Astrocyte (in vitro differentiated cells and primary cell): ENCODE data around the gene PTPRD. TPM values are rescaled to one million over a fixed set of nuclear protein-coding genes. Genes with fewer than 3 reads are reported as not detected.

Experiments
- DNase-seq: peaks from one replicate; pipeline ENCODE4 v3.0.0-alpha.2; 2010; ENCODE audit warnings: low read depth
- FAIRE-seq: peaks from 2 replicates; lab custom pipeline; 2011; peaks lifted over from hg19 to GRCh38; lab: Jason Lieb, UNC
- H2AFZ ChIP-seq: 2 replicates; pipeline ENCODE4 v1.6.0; 2012; ENCODE audit warnings: low read depth, low read length, inconsistent platforms
- H3K27ac ChIP-seq: 2 replicates; pipeline ENCODE4 v1.5.1; 2011; ENCODE audit warnings: low read depth, low read length, inconsistent platforms
- H3K27me3 ChIP-seq: 2 replicates; pipeline ENCODE4 v1.6.0; 2011; ENCODE audit warnings: low read length, inconsistent platforms; ENCODE audit not compliant: insufficient read depth
- H3K36me3 ChIP-seq: 2 replicates; pipeline ENCODE4 v1.5.1; 2011; ENCODE audit warnings: low read length, inconsistent platforms; ENCODE audit not compliant: insufficient read depth
- H3K4me1 ChIP-seq: 2 replicates; pipeline ENCODE4 v1.5.1; 2011; ENCODE audit warnings: low read length, inconsistent platforms; ENCODE audit not compliant: insufficient read depth
- H3K4me2 ChIP-seq: 2 replicates; pipeline ENCODE4 v1.6.0; 2012; ENCODE audit warnings: low read length, inconsistent platforms
- H3K4me3 ChIP-seq: 2 replicates; pipeline ENCODE4 v1.5.1; 2011; ENCODE audit warnings: low read depth, mild to moderate bottlenecking, low read length, inconsistent platforms; ENCODE audit not compliant: insufficient read depth
- H3K79me2 ChIP-seq: 2 replicates; pipeline ENCODE4 v1.6.0; 2012; ENCODE audit warnings: mild to moderate bottlenecking, low read length, inconsistent platforms; ENCODE audit not compliant: insufficient read depth
- H3K9ac ChIP-seq: 2 replicates; pipeline ENCODE4 v1.6.0; 2012; ENCODE audit warnings: mild to moderate bottlenecking, low read length, inconsistent platforms
- H3K9me3 ChIP-seq: 2 replicates; pipeline ENCODE4 v1.5.1; 2012; ENCODE audit warnings: low read depth, mild to moderate bottlenecking, low read length, inconsistent platforms; ENCODE audit not compliant: insufficient read depth
- H4K20me1 ChIP-seq: 2 replicates; pipeline ENCODE4 v1.6.0; 2012; ENCODE audit warnings: low read length, inconsistent platforms; ENCODE audit not compliant: insufficient read depth
- H3K27ac Mint-ChIP-seq: one replicate; pipeline ENCODE4 v1.8.0; 2021; ENCODE audit warnings: mild to moderate bottlenecking, mixed read lengths; ENCODE audit not compliant: unreplicated experiment
- H3K27me3 Mint-ChIP-seq: one replicate; pipeline ENCODE4 v1.8.0; 2021; ENCODE audit warnings: low read depth, mixed read lengths; ENCODE audit not compliant: unreplicated experiment
- H3K36me3 Mint-ChIP-seq: one replicate; pipeline ENCODE4 v1.8.0; 2021; ENCODE audit warnings: low read depth, mixed read lengths; ENCODE audit not compliant: unreplicated experiment
- H3K4me1 Mint-ChIP-seq: one replicate; pipeline ENCODE4 v1.8.0; 2021; ENCODE audit warnings: low read depth, mixed read lengths; ENCODE audit not compliant: unreplicated experiment
- H3K4me3 Mint-ChIP-seq: one replicate; pipeline ENCODE4 v1.8.0; 2021; ENCODE audit warnings: mild to moderate bottlenecking, moderate library complexity, mixed read lengths; ENCODE audit not compliant: unreplicated experiment
- H3K9me3 Mint-ChIP-seq: one replicate; pipeline ENCODE4 v1.8.0; 2021; ENCODE audit warnings: mild to moderate bottlenecking, mixed read lengths; ENCODE audit not compliant: unreplicated experiment
- EZH2 ChIP-seq: IDR thresholded peaks from 2 replicates; pipeline ENCODE4 v1.6.1; 2012; ENCODE audit warnings: mild to moderate bottlenecking, low read length, inconsistent platforms; ENCODE audit not compliant: insufficient read depth
- total RNA-seq: library from RNA; stranded (reverse); gene quantifications from 2 replicates; pipeline ENCODE4 v1.2.1, GENCODE V29; 2021
- TF ChIP-seq, protein P1 (sequence below): IDR thresholded peaks from 2 replicates; pipeline ENCODE4 v1.5.1; 2011; ENCODE audit warnings: low read depth, mild to moderate bottlenecking, inconsistent platforms, low read length, moderate library complexity; ENCODE audit not compliant: insufficient read depth

Gene PTPRD
- total RNA-seq, 1 donor from 2014 or later: 88.1 TPM

DNA sequence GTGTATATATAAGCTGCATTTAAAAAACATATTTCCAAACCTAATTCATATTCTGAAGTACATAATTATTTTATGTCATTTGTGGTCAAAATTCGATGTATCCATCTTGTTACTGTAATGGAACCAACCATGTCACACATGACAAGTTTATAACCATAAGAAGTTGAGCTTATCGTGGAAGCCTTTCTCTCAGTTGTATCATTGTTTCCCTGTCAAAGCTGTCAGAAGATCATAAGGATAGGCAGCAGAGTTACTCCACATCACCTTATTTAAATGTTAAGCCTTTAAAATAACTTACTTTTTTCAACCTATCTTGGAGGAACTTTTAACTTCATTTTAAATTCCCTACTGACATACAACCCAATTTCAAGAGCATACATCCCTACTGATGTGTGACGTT is 841.5 kb downstream of the PTPRD start:
- no peak overlapping the region for H3K27ac Mint-ChIP-seq
- DNase-seq (no peak), FAIRE-seq (no peak)
- Histone ChIP-seq H3K9ac (no peak overlapping the region), H3K4me2 (no peak overlapping the region), H3K9me3 (no peaks in the 10 kb centered on the region), H3K36me3 (no peaks in the 10 kb centered on the region), H2AFZ (no peak overlapping the region), H3K27me3 (no peaks in the 10 kb centered on the region), H3K79me2 (no peaks in the 10 kb centered on the region), H3K4me1 (no peaks in the 10 kb centered on the region), H4K20me1 (no peaks in the 10 kb centered on the region), H3K4me3 (no peak overlapping the region), H3K27ac (no peak overlapping the region)
- H3K36me3 Mint-ChIP-seq: no peaks in the 10 kb centered on the region
- H3K9me3 Mint-ChIP-seq: no peaks in the 10 kb centered on the region
- TF ChIP-seq, protein P1, sequence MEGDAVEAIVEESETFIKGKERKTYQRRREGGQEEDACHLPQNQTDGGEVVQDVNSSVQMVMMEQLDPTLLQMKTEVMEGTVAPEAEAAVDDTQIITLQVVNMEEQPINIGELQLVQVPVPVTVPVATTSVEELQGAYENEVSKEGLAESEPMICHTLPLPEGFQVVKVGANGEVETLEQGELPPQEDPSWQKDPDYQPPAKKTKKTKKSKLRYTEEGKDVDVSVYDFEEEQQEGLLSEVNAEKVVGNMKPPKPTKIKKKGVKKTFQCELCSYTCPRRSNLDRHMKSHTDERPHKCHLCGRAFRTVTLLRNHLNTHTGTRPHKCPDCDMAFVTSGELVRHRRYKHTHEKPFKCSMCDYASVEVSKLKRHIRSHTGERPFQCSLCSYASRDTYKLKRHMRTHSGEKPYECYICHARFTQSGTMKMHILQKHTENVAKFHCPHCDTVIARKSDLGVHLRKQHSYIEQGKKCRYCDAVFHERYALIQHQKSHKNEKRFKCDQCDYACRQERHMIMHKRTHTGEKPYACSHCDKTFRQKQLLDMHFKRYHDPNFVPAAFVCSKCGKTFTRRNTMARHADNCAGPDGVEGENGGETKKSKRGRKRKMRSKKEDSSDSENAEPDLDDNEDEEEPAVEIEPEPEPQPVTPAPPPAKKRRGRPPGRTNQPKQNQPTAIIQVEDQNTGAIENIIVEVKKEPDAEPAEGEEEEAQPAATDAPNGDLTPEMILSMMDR: no peak
- no peak for TF ChIP-seq EZH2
- no peak overlapping the region for H3K4me3 Mint-ChIP-seq
- H3K4me1 Mint-ChIP-seq: no peaks in the 10 kb centered on the region
- H3K27me3 Mint-ChIP-seq: no peaks in the 10 kb centered on the region

GRCh38 chr9:9764821-9765220 is 848.0 kb downstream of the PTPRD start:
- Histone ChIP-seq H3K4me3 (no peak overlapping the region), H3K4me2 (no peak overlapping the region), H4K20me1 (no peaks in the 10 kb centered on the region), H3K9ac (no peak overlapping the region), H3K27ac (no peak overlapping the region), H3K9me3 (no peaks in the 10 kb centered on the region), H3K27me3 (no peaks in the 10 kb centered on the region), H3K79me2 (no peaks in the 10 kb centered on the region), H2AFZ (no peak overlapping the region), H3K4me1 (no peaks in the 10 kb centered on the region), H3K36me3 (no peaks in the 10 kb centered on the region)
- FAIRE-seq (no peak), DNase-seq (peak; percentile 3)
- TF ChIP-seq EZH2: no peak
- TF ChIP-seq, protein P1: no peak
- Mint-ChIP-seq H3K36me3 (no peaks in the 10 kb centered on the region), H3K4me3 (no peak overlapping the region), H3K9me3 (peaks cover 3% of the 10 kb centered on the region), H3K4me1 (no peaks in the 10 kb centered on the region), H3K27ac (no peak overlapping the region), H3K27me3 (no peaks in the 10 kb centered on the region)

- FAIRE-seq (no peak), DNase-seq (peak; percentile 2)
- Histone ChIP-seq H3K36me3 (no peaks in the 10 kb centered on the region), H3K9ac (no peak overlapping the region), H3K27ac (no peak overlapping the region), H3K4me2 (no peak overlapping the region), H4K20me1 (no peaks in the 10 kb centered on the region), H2AFZ (no peak overlapping the region), H3K4me1 (no peaks in the 10 kb centered on the region), H3K9me3 (no peaks in the 10 kb centered on the region), H3K79me2 (no peaks in the 10 kb centered on the region), H3K27me3 (no peaks in the 10 kb centered on the region), H3K4me3 (no peak overlapping the region)
- H3K9me3 Mint-ChIP-seq: no peaks in the 10 kb centered on the region
- H3K4me3 Mint-ChIP-seq: no peak overlapping the region
- no peaks in the 10 kb centered on the region for H3K27me3 Mint-ChIP-seq
- no peaks in the 10 kb centered on the region for H3K4me1 Mint-ChIP-seq
- no peak overlapping the region for H3K27ac Mint-ChIP-seq
- TF ChIP-seq EZH2: no peak
- TF ChIP-seq, protein P1: no peak
- H3K36me3 Mint-ChIP-seq: no peaks in the 10 kb centered on the region
Observed at GRCh38 chr9:9754186-9754585, 858.6 kb downstream of the PTPRD start.
